CD4-positive, alpha-beta T cell (primary cell): ENCODE data around the gene CSDE1. TPM values are rescaled to one million over a fixed set of nuclear protein-coding genes. Genes with fewer than 3 reads are reported as not detected.
A peak's percentile ranks its signal among the peaks of the same experiment; 100 is the strongest.

ENCODE experiments used
- ATAC-seq: fragments of 200-7000 bp; cut with Tn5 transposase; one replicate; pipeline ENCODE4 v1.10.0; 2022; ENCODE audit warnings: mild to moderate bottlenecking; ENCODE audit not compliant: poor library complexity
- CTCF ChIA-PET: fragments of 350-600 bp; sonication (Branson Sonifier 250); formaldehyde crosslinking; loops from one replicate; lab custom pipeline; 2021; ENCODE audit warnings: antibody characterized with exemption, inconsistent platforms; lab: Charles Lee
- POLR2A ChIA-PET: fragments of 350-600 bp; sonication (Branson Sonifier 250); formaldehyde crosslinking; loops from one replicate; lab custom pipeline; 2021; ENCODE audit warnings: antibody characterized with exemption, inconsistent platforms; lab: Charles Lee
- DNase-seq, 14 experiments: peaks; one replicate each; pipeline ENCODE4 v3.0.0-alpha.2; 2013 to 2020; ENCODE audit warnings: mixed read lengths in 2 of 14
- H3K27ac ChIP-seq, 2 donors: one replicate each; pipeline versions ENCODE4 v1.5.1 to v1.7.0; 2013; ENCODE audit warnings: low read length in 2 of 2, low read depth in 1 of 2, mild to moderate bottlenecking in 1 of 2
- H3K27me3 ChIP-seq, 2 experiments: 1 replicate in 1 of 2; 2 replicates in 1 of 2; pipeline versions ENCODE4 v1.6.1 to v1.7.0; 2013; ENCODE audit warnings: low read length in 2 of 2, control low read depth in 1 of 2, mild to moderate bottlenecking in 1 of 2, moderate library complexity in 1 of 2; ENCODE audit not compliant: insufficient read depth in 2 of 2, control insufficient read depth in 1 of 2
- H3K36me3 ChIP-seq: one replicate; pipeline ENCODE4 v1.6.1; 2013; ENCODE audit warnings: low read length, control low read depth; ENCODE audit not compliant: insufficient read depth
- H3K4me1 ChIP-seq: one replicate; pipeline ENCODE4 v1.6.1; 2013; ENCODE audit warnings: low read length, control low read depth; ENCODE audit not compliant: insufficient read depth
- H3K4me3 ChIP-seq: one replicate; pipeline ENCODE4 v1.5.1; 2013; ENCODE audit warnings: mild to moderate bottlenecking, low read length, moderate library complexity
- H3K9me3 ChIP-seq, 2 experiments: 1 replicate in 1 of 2; 2 replicates in 1 of 2; pipeline versions ENCODE4 v1.6.1 to v1.7.0; 2013; ENCODE audit warnings: low read length in 2 of 2, mild to moderate bottlenecking in 2 of 2, control low read depth in 1 of 2, moderate library complexity in 1 of 2; ENCODE audit not compliant: control insufficient read depth in 1 of 2, insufficient read depth in 1 of 2
- H3K27ac Mint-ChIP-seq: one replicate; pipeline ENCODE4 v1.8.0; 2020; ENCODE audit warnings: mixed read lengths
- H3K27me3 Mint-ChIP-seq: one replicate; pipeline ENCODE4 v1.8.0; 2021; ENCODE audit warnings: mixed read lengths
- H3K36me3 Mint-ChIP-seq: one replicate; pipeline ENCODE4 v1.8.0; 2021; ENCODE audit warnings: low read depth, mixed read lengths
- H3K4me1 Mint-ChIP-seq: one replicate; pipeline ENCODE4 v1.8.0; 2021; ENCODE audit warnings: low read depth, mixed read lengths
- H3K4me3 Mint-ChIP-seq: one replicate; pipeline ENCODE4 v1.8.0; 2020; ENCODE audit warnings: mild to moderate bottlenecking, mixed read lengths
- H3K9me3 Mint-ChIP-seq: one replicate; pipeline ENCODE4 v1.8.0; 2020; ENCODE audit warnings: mixed read lengths
- intact Hi-C, 2 experiments: fragments of 100-400 bp; cut with DNase I in 1 of 2; cut with micrococcal nuclease in 1 of 2; formaldehyde crosslinking; loops; one replicate each; pipeline versions ENCODE4 v1.15.1 to v1.9.0; 2023 to 2025; cut with DNase I, micrococcal nuclease
- total RNA-seq, 174 experiments: library from RNA in 2 of 174; stranded (reverse) in 2 of 174; gene quantifications; one replicate each; pipeline ENCODE4 v1.2.3 and lab custom pipeline; 2021 to 2026
- TF ChIP-seq, protein P1 (sequence below): fragments of 200-600 bp; IDR thresholded peaks from one replicate; pipeline ENCODE4 v1.8.0; 2022; ENCODE audit warnings: antibody characterized with exemption, mild to moderate bottlenecking

CSDE1 gene
- total RNA-seq, 2 experiments from 2014 or later = 725 to 731 TPM

DNA sequence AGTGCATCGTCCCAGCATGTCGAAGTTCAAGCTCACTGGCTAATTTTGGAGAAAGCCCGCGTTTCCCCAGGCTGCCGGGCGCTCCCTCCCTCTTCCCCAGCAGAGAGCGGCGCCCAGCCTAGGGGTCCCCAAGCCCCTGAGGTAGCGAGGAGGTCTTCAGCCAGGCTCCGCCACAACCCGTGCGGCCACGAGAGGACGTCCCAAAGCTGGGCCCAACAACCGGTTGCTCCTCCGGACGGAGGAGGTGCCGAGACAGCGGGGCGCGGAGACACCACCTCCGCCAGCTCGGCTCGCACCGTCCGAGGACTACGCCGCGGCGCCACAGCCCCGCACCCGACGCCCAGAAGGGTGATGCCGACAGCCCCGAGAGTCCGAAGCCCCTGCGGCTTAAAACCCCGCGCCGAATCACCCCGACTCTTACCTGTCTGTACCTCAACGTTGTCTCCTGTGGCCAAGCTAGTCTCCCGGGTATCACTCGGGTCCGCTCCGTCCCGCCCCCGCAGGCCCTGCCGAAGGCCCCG is 88.2 kb downstream of the CSDE1 start, which contains the start of gene DENND2C:
Gene DENND2C (minus strand): TSS at position 488 of the 521 bp plus-strand sequence. CDS start 44,065 bp downstream, outside the sequence.
- Histone ChIP-seq H3K4me1 (peaks cover 14% of the 10 kb centered on the region), H3K27me3 (peaks cover 5 to 6% of the 10 kb centered on the region in 2 experiments), H3K4me3 (peak within 1 kb of the TSS; percentile 81), H3K27ac (no peak within 1 kb of the TSS), H3K36me3 (no peaks in the 10 kb centered on the region), H3K9me3 (no peaks in the 10 kb centered on the region)
- DNase-seq = no peak
- peaks cover 4% of the 10 kb centered on the region for H3K36me3 Mint-ChIP-seq
- no peaks in the 10 kb centered on the region for H3K9me3 Mint-ChIP-seq
- H3K27ac Mint-ChIP-seq = peak within 1 kb of the TSS; percentile 77
- H3K4me1 Mint-ChIP-seq = peaks cover 12% of the 10 kb centered on the region
- ChIA-PET POLR2A (interaction anchor here (0.8 to 2.4 kb wide), 7 partner anchors 9 to 158 kb away, joined by 3 to 10 read pairs (median 3); partner anchors contain the start of genes BCAS2, CSDE1, NRAS and SIKE1), CTCF (no interaction called here)
- intact Hi-C loops = loop anchor here (2.0 to 10.0 kb wide), 7 partner anchors 48 to 691 kb away; partner anchors contain the start of genes BCAS2 (in 1 of the 2), CSDE1 (in 1 of the 2), NRAS (in 1 of the 2) and OLFML3 (in 1 of the 2)
- peaks cover 22% of the 10 kb centered on the region for H3K27me3 Mint-ChIP-seq
- ATAC-seq = peak; percentile 42
- TF ChIP-seq, protein P1, sequence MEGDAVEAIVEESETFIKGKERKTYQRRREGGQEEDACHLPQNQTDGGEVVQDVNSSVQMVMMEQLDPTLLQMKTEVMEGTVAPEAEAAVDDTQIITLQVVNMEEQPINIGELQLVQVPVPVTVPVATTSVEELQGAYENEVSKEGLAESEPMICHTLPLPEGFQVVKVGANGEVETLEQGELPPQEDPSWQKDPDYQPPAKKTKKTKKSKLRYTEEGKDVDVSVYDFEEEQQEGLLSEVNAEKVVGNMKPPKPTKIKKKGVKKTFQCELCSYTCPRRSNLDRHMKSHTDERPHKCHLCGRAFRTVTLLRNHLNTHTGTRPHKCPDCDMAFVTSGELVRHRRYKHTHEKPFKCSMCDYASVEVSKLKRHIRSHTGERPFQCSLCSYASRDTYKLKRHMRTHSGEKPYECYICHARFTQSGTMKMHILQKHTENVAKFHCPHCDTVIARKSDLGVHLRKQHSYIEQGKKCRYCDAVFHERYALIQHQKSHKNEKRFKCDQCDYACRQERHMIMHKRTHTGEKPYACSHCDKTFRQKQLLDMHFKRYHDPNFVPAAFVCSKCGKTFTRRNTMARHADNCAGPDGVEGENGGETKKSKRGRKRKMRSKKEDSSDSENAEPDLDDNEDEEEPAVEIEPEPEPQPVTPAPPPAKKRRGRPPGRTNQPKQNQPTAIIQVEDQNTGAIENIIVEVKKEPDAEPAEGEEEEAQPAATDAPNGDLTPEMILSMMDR = no peak
- H3K4me3 Mint-ChIP-seq = peak within 1 kb of the TSS; percentile 99

GRCh38 chr1:114668784-114669561 is 88.8 kb downstream of the CSDE1 start:
- Histone ChIP-seq H3K27ac (no peak overlapping the region), H3K36me3 (no peaks in the 10 kb centered on the region), H3K4me1 (peaks cover 14% of the 10 kb centered on the region), H3K4me3 (peak overlapping the region; percentile 81), H3K9me3 (no peaks in the 10 kb centered on the region), H3K27me3 (peaks cover 0 to 5% of the 10 kb centered on the region in 2 experiments)
- ATAC-seq (no peak), DNase-seq (peak in 2 of 14 experiments; percentile 8 to 18)
- intact Hi-C loops = no loop called here
- TF ChIP-seq, protein P1 = no peak
- CTCF ChIA-PET = no interaction called here
- POLR2A ChIA-PET = interaction anchor here (0.8 to 2.4 kb wide), 5 partner anchors 9 to 158 kb away, joined by 3 to 10 read pairs (median 4); partner anchors contain the start of genes BCAS2, NRAS, SIKE1 and TRIM33
- Mint-ChIP-seq H3K27ac (no peak overlapping the region), H3K4me3 (peak overlapping the region; percentile 99), H3K9me3 (no peaks in the 10 kb centered on the region), H3K4me1 (peaks cover 12% of the 10 kb centered on the region), H3K36me3 (peaks cover 4% of the 10 kb centered on the region), H3K27me3 (peaks cover 19% of the 10 kb centered on the region)

DNA sequence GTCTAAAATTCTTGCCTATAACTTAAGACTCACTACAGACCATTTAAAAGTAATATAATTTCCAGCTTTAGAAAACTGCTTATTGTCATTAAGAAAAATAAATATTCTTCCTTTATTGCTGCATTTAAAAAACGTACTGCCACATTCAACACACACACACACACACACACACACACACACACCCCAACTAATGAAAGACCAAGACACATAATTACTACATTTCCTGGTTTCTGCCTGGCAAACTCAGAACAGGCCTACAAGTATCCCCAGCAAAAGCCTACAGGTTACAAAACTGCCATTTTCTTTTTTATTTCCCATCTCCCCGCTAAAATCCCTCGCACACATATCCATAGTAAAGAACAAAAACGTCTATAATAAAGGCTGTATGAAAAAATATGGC is 89.4 kb downstream of the CSDE1 start:
- CTCF ChIA-PET = interaction anchor here (0.7 to 0.8 kb wide), 2 partner anchors 46 to 322 kb away, joined by 3 to 4 read pairs; no protein-coding TSS in a partner anchor
- intact Hi-C loops = no loop called here
- H3K27me3 ChIP-seq = peaks cover 0 to 5% of the 10 kb centered on the region in 2 experiments
- no peaks in the 10 kb centered on the region for H3K9me3 ChIP-seq
- no peak overlapping the region for H3K4me3 ChIP-seq
- DNase-seq (no peak), ATAC-seq (no peak)
- peaks cover 19% of the 10 kb centered on the region for H3K27me3 Mint-ChIP-seq
- H3K4me3 Mint-ChIP-seq = peak overlapping the region; percentile 99
- TF ChIP-seq, protein P1 = no peak
- no peak overlapping the region for H3K27ac Mint-ChIP-seq
- POLR2A ChIA-PET = interaction anchor here (0.7 to 0.8 kb wide), 3 partner anchors 112 to 158 kb away, joined by 3 to 4 read pairs (median 3); partner anchors contain the start of gene SIKE1
- H3K36me3 ChIP-seq = no peaks in the 10 kb centered on the region
- H3K4me1 ChIP-seq = peaks cover 14% of the 10 kb centered on the region
- peaks cover 4% of the 10 kb centered on the region for H3K36me3 Mint-ChIP-seq
- no peaks in the 10 kb centered on the region for H3K9me3 Mint-ChIP-seq
- H3K27ac ChIP-seq = no peak overlapping the region
- H3K4me1 Mint-ChIP-seq = peaks cover 12% of the 10 kb centered on the region
